Stomach (tissue), 9 donors: ENCODE measurements around the gene FHAD1. TPM values are rescaled to one million over a fixed set of nuclear protein-coding genes. Genes with fewer than 3 reads are reported as not detected.

ENCODE experiments used
- DNase-seq, 2 donors: peaks; one replicate each; pipeline versions ENCODE4 v3.0.0 to v3.0.0-alpha.2; 2013 to 2019
- H3K27ac ChIP-seq, 5 donors: fragments of 200-600 bp in 4 of 5; sonication (generic) in 4 of 5; one replicate each; pipeline ENCODE4 v1.5.1; 2013 to 2019; ENCODE audit warnings: mild to moderate bottlenecking in 1 of 5, moderate library complexity in 1 of 5
- H3K27me3 ChIP-seq, 3 donors: fragments of 200-600 bp; sonication (generic); one replicate each; pipeline ENCODE4 v1.5.1; 2017 to 2019; ENCODE audit warnings: mixed run types in 1 of 3
- H3K36me3 ChIP-seq, 4 donors: fragments of 200-600 bp; sonication (generic); 1 replicate in 3 of 4; 2 replicates in 1 of 4; pipeline ENCODE4 v1.5.1; 2016 to 2019
- H3K4me1 ChIP-seq, 4 donors: fragments of 200-600 bp; sonication (generic); one replicate each; pipeline ENCODE4 v1.5.1; 2016 to 2019
- H3K4me3 ChIP-seq, 4 donors: fragments of 200-600 bp; sonication (generic) in 3 of 4; one replicate each; pipeline ENCODE4 v1.5.1; 2016 to 2019; ENCODE audit warnings: mild to moderate bottlenecking in 1 of 4
- H3K9me3 ChIP-seq, 4 donors: fragments of 200-600 bp; sonication (generic); one replicate each; pipeline ENCODE4 v1.5.1; 2016 to 2019
- EP300 ChIP-seq: sonication (generic); formaldehyde crosslinking; IDR thresholded peaks from one replicate; pipeline ENCODE4 v1.6.1; 2017; ENCODE audit warnings: antibody characterized with exemption
- POLR2A ChIP-seq, 4 donors: fragments of 450-650 bp; IDR thresholded peaks; one replicate each; pipeline ENCODE4 v1.6.1; 2016; ENCODE audit warnings: antibody characterized with exemption in 4 of 4, control low read depth in 2 of 4, mild to moderate bottlenecking in 1 of 4, moderate library complexity in 1 of 4
- POLR2AphosphoS5 ChIP-seq, 3 donors: sonication (generic); formaldehyde crosslinking; IDR thresholded peaks; one replicate each; pipeline ENCODE4 v1.6.1; 2016; ENCODE audit warnings: antibody characterized with exemption in 3 of 3
- WGBS, 5 donors: extraction: QIAGEN DNeasy Blood & Tissue Kit in 3 of 5; methylation state at CpG; one replicate each; pipeline versions ENCODE4 v1.1.5 to v1.1.7; 2013 to 2018; 5-methylcytosine and 5-hydroxymethylcytosine counted together
- intact Hi-C: fragments of 100-400 bp; cut with DNase I; formaldehyde crosslinking; loops from one replicate; pipeline ENCODE4 v1.15.1; 2023; ENCODE audit warnings: low total_unique reads
- polyA plus RNA-seq, 3 donors: library from polyadenylated mRNA; stranded (reverse); fragments of 200-250 nt; gene quantifications; one replicate each; pipeline ENCODE4 v1.2.3, GENCODE V29; 2013
- total RNA-seq, 5 donors: library from RNA; depleted of rRNA; stranded (reverse); fragments of >200 nt; gene quantifications; one replicate each; pipeline versions ENCODE4 v1.1.0 to v1.2.3, GENCODE V29; 2014 to 2016
- TF ChIP-seq, protein P1 (sequence below), 7 experiments: fragments of 450-650 bp in 4 of 7; fragments of 200-600 bp in 3 of 7; sonication (generic) in 3 of 7; IDR thresholded peaks; one replicate each; pipeline ENCODE4 v1.5.1; 2016 to 2019; ENCODE audit warnings: antibody characterized with exemption in 7 of 7, control low read depth in 2 of 7, mild to moderate bottlenecking in 1 of 7
- donor health status: healthy with polysubstance abuse.
- donor health status: Bipolar disorder and iron deficiency.
- donor health status: healthy.

The FHAD1 gene
- total and polyA plus RNA-seq, 8 donors = 0.38 to 5.1 (median 1.4) TPM; not detected in 2

DNA sequence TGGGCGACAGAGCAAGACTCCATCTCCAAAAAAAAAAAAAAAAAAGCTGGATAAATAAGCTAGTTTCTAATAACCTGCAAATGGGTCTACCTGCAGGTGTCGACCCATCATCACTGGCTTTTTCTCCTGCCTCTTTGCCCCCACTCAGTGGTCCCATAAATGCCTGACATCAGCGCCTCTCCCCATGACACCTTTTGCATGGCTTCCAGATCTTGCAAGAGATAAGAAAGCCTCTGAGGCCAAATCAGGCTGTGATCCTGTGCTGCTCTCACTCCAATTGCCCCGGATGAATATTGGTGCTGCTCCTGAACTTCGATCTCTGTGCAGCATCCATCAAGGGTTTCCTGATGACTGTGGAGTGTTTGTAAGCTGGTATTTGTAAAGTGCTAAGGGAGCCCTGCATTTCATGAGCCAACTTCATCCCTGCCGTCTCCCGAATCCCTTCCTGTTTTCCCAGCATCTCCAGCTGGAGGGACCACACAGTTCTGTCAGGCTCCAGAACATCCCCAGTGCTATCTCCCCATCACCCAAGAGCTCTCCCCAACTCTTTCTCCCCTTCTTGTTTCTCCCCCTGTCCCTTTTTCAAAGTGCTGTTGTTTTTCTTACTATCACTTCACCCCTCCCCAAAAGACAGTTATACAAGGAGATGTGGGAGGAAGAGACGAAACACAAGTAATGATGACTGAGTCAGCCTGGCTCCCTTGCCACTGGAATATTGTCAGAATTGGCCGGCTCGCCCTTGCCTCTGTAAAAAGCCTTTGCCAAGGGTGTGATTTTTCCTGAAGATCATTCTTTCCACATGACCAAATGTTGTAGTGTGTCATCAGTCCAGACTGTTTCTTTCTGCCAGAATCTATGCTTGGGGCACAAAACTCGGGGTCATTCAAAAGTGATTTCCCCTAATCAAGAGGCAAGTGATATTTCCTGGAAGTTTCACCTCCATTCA is 159.9 kb downstream of the FHAD1 start:
- intact Hi-C loops = no loop called here
- Histone ChIP-seq H3K27me3 (no peaks in the 10 kb centered on the region), H3K9me3 (no peaks in the 10 kb centered on the region), H3K27ac (peak overlapping the region in 3 of 5 donors; percentile 40 to 67 (median 65)), H3K4me1 (peaks cover 18 to 35% (median 26%) of the 10 kb centered on the region in 4 donors), H3K36me3 (no peaks in the 10 kb centered on the region), H3K4me3 (no peak overlapping the region)
- DNase-seq = peak in 1 of 2 donors; percentile 68
- TF ChIP-seq POLR2A (IDR thresholded peaks at IDR 0.05) (no peak), POLR2AphosphoS5 (IDR thresholded peaks at IDR 0.05) (peak in 1 of 3 donors; percentile 48)
- 57 to 72% (median 63%) methylated on average over 10 to 11 of the region's 11 CpGs for WGBS, 5 donors

DNA sequence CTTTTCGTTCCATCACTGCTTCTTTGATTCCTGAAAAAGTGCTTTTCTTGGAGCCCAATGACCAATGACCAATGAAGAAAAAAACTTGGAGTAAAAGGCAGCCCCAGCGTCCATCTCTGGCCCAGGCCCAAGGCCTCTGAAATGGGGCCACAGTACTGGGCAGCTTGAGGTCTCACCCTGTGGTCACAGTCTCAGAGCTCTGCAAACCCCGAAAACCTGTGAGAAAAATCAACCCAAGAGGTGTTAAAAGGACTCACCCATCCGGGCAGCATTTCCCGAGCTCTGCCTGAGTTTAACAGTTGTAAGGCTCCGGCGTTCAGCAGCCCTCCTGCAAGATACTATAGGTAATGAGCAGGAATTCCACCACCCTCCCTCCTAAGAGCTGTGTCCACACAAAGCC is 160.6 kb downstream of the FHAD1 start:
- H3K27ac ChIP-seq = peak overlapping the region in 3 of 5 donors; percentile 40 to 67 (median 65)
- DNase-seq = no peak
- no peaks in the 10 kb centered on the region for H3K36me3 ChIP-seq
- H3K4me1 ChIP-seq = peaks cover 25 to 42% (median 33%) of the 10 kb centered on the region in 4 donors
- H3K4me3 ChIP-seq = no peak overlapping the region
- H3K9me3 ChIP-seq = no peaks in the 10 kb centered on the region
- intact Hi-C loops = no loop called here
- H3K27me3 ChIP-seq = no peaks in the 10 kb centered on the region
- TF ChIP-seq EP300 (no peak), POLR2A (IDR thresholded peaks at IDR 0.05) (no peak), POLR2AphosphoS5 (IDR thresholded peaks at IDR 0.05) (no peak)
- TF ChIP-seq, protein P1, sequence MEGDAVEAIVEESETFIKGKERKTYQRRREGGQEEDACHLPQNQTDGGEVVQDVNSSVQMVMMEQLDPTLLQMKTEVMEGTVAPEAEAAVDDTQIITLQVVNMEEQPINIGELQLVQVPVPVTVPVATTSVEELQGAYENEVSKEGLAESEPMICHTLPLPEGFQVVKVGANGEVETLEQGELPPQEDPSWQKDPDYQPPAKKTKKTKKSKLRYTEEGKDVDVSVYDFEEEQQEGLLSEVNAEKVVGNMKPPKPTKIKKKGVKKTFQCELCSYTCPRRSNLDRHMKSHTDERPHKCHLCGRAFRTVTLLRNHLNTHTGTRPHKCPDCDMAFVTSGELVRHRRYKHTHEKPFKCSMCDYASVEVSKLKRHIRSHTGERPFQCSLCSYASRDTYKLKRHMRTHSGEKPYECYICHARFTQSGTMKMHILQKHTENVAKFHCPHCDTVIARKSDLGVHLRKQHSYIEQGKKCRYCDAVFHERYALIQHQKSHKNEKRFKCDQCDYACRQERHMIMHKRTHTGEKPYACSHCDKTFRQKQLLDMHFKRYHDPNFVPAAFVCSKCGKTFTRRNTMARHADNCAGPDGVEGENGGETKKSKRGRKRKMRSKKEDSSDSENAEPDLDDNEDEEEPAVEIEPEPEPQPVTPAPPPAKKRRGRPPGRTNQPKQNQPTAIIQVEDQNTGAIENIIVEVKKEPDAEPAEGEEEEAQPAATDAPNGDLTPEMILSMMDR (IDR thresholded peaks at IDR 0.05) = no peak
- WGBS, 5 donors = 79 to 85% (median 81%) methylated on average over 7 of the region's 7 CpGs

DNA sequence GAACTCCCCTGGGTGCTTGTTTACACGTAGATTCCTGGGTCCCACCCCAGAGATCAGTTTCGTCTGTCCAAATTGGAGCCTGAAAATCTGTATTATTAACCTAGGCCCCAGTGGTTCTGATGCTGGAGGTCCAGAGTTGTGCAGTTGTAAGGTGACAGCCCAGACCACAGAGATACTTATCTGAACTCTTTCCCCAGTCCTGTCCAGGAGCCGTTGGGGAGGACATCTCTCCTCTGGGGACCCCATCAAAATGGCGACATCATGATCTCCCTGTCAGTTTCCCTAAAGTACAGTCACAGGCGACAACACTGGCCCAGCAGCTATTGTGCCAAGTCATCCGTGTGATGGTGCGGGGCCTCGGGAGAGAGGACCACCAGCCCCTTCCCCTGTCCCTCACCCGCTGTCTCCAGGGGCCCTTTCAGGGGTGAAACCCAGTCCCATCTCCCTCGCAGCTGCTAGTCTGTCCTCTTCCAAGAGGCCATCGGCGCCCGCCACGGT is 161.9 kb downstream of the FHAD1 start:
- Histone ChIP-seq H3K27me3 (no peaks in the 10 kb centered on the region), H3K36me3 (peaks cover 0 to 4% (median 3%) of the 10 kb centered on the region in 4 donors), H3K27ac (peak overlapping the region; percentile 13 to 95 (median 93)), H3K4me3 (peak overlapping the region; percentile 65 to 88 (median 85)), H3K9me3 (no peaks in the 10 kb centered on the region), H3K4me1 (peaks cover 39 to 55% (median 47%) of the 10 kb centered on the region in 4 donors)
- intact Hi-C loops = no loop called here
- WGBS, 5 donors = 31 to 40% (median 37%) methylated on average over 14 of the region's 14 CpGs
- no peak for DNase-seq
- TF ChIP-seq, protein P1 (IDR thresholded peaks at IDR 0.05) = no peak
- no peak for TF ChIP-seq POLR2AphosphoS5 (IDR thresholded peaks at IDR 0.05)
- TF ChIP-seq EP300 = no peak
- no peak for TF ChIP-seq POLR2A (IDR thresholded peaks at IDR 0.05)

GRCh38 chr1:15409388-15410222 is 162.6 kb downstream of the FHAD1 start, which contains the start of gene EFHD2:
Gene EFHD2 (plus strand): TSS chr1:15409888. CDS start chr1:15409972, 84 bp downstream.
- TF ChIP-seq EP300 (no peak), POLR2A (IDR thresholded peaks at IDR 0.05) (no peak), POLR2AphosphoS5 (IDR thresholded peaks at IDR 0.05) (peak; percentile 41 to 94 (median 91))
- TF ChIP-seq, protein P1 (IDR thresholded peaks at IDR 0.05) = no peak
- Histone ChIP-seq H3K9me3 (no peaks in the 10 kb centered on the region), H3K27ac (peak within 1 kb of the TSS; percentile 83 to 95 (median 93)), H3K27me3 (no peaks in the 10 kb centered on the region), H3K36me3 (peaks cover 0 to 10% (median 9%) of the 10 kb centered on the region in 4 donors), H3K4me3 (peak within 1 kb of the TSS; percentile 65 to 88 (median 85)), H3K4me1 (peaks cover 46 to 62% (median 53%) of the 10 kb centered on the region in 4 donors)
- 0 to 1% (median 1%) methylated on average over 20 to 99 of the region's 99 CpGs for WGBS, 5 donors
- peak; percentile 89 to 95 for DNase-seq
- intact Hi-C loops = no loop called here
